Activated T-cell treated with anti-CD3 and anti-CD28 coated beads, Interleukin-2, amount 50 U/mL, for 72 hours (primary cell): Measurements from ENCODE around the gene EPHB2. TPM values are rescaled to one million over a fixed set of nuclear protein-coding genes. Genes with fewer than 3 reads are reported as not detected.

ENCODE experiments used
- ATAC-seq, 2 donors: fragments of 150-1000 bp; cut with Tn5 transposase; replicated peaks in 1 of 2; 2 replicates each; pipeline ENCODE4 v1.10.0; 2021; ENCODE audit warnings: moderate library complexity in 2 of 2, mild to moderate bottlenecking in 1 of 2
- DNase-seq, 2 donors: peaks; one replicate each; pipeline ENCODE4 v3.0.0; 2021 to 2022; ENCODE audit warnings: mixed read lengths in 1 of 2
- H3K27ac Mint-ChIP-seq: one replicate; pipeline ENCODE4 v1.8.0; 2022; ENCODE audit warnings: mild to moderate bottlenecking, moderate library complexity, mixed read lengths
- H3K27me3 Mint-ChIP-seq: one replicate; pipeline ENCODE4 v1.8.0; 2022; ENCODE audit warnings: low read depth, mixed read lengths
- H3K36me3 Mint-ChIP-seq, 2 donors: one replicate each; pipeline ENCODE4 v1.8.0; 2022; ENCODE audit warnings: mixed read lengths in 2 of 2, mild to moderate bottlenecking in 1 of 2; ENCODE audit not compliant: insufficient read depth in 2 of 2
- H3K4me1 Mint-ChIP-seq: one replicate; pipeline ENCODE4 v1.8.0; 2022; ENCODE audit warnings: low read depth, mixed read lengths
- H3K4me3 Mint-ChIP-seq, 2 donors: one replicate each; pipeline ENCODE4 v1.8.0; 2022; ENCODE audit warnings: mild to moderate bottlenecking in 2 of 2, mixed read lengths in 2 of 2, moderate library complexity in 2 of 2
- H3K9me3 Mint-ChIP-seq, 2 donors: one replicate each; pipeline ENCODE4 v1.8.0; 2022; ENCODE audit warnings: mixed read lengths in 2 of 2
- total RNA-seq, 2 donors: library from RNA; stranded (reverse); gene quantifications; one replicate each; pipeline ENCODE4 v1.2.3, GENCODE V29; 2022

EPHB2 gene
- total RNA-seq, 2 donors from 2014 or later = 0.22 TPM; not detected in 1

DNA sequence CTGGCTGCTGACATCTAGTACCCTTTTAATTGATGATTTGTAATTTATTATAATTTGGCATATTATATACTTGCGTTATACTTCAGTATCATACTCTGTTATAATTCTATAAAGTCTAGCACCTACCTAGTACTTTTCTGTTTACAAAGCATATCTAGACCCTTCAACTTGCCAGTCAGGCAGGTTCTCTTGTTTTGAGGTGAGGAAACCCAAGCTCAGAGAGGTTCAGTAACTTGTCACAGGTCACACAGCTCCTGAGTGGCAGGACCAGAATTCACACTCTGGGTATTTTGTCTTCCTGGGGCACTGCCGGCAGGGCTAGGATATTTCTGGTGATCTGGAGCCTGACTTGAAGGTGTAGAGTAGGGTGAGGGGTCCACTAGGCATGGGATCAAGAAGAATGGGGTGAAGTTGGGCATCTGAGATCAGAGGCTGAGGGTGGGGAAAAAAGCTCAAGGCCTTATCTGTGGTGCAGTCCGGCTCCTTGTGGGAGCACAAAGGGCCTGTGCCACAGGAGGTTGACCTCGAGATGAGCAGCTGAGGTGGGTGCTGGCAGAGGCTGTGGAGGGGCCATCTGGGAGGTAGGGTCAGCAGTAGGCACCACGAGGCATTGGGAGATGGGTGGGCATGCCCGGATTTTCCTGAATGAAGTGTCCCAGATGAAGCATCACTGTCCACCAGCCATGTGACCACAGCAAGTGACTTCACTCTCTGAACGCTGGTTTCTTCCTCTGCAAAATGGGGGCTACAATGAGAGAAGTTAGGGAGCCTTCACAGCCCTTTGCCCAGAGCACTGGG lies 102.6 kb downstream of the EPHB2 start:
- Mint-ChIP-seq H3K27me3 (no peaks in the 10 kb centered on the region), H3K4me1 (no peaks in the 10 kb centered on the region), H3K4me3 (no peak overlapping the region), H3K9me3 (no peaks in the 10 kb centered on the region), H3K27ac (no peak overlapping the region), H3K36me3 (no peaks in the 10 kb centered on the region)
- DNase-seq = no peak
- ATAC-seq = no peak

- no peaks in the 10 kb centered on the region for H3K36me3 Mint-ChIP-seq
- no peaks in the 10 kb centered on the region for H3K9me3 Mint-ChIP-seq
- DNase-seq (no peak), ATAC-seq (no peak)
- no peak overlapping the region for H3K27ac Mint-ChIP-seq
- H3K27me3 Mint-ChIP-seq = no peaks in the 10 kb centered on the region
- H3K4me3 Mint-ChIP-seq = no peak overlapping the region
- H3K4me1 Mint-ChIP-seq = no peaks in the 10 kb centered on the region
Measured at GRCh38 chr1:22814176-22815042, 103.8 kb downstream of the EPHB2 start.

- ATAC-seq = no peak
- H3K4me3 Mint-ChIP-seq = no peak overlapping the region
- H3K4me1 Mint-ChIP-seq = no peaks in the 10 kb centered on the region
- no peaks in the 10 kb centered on the region for H3K27me3 Mint-ChIP-seq
- H3K36me3 Mint-ChIP-seq = no peaks in the 10 kb centered on the region
- no peaks in the 10 kb centered on the region for H3K9me3 Mint-ChIP-seq
- DNase-seq = no peak
- no peak overlapping the region for H3K27ac Mint-ChIP-seq
Measured at GRCh38 chr1:22815043-22815365, 104.4 kb downstream of the EPHB2 start.

DNA sequence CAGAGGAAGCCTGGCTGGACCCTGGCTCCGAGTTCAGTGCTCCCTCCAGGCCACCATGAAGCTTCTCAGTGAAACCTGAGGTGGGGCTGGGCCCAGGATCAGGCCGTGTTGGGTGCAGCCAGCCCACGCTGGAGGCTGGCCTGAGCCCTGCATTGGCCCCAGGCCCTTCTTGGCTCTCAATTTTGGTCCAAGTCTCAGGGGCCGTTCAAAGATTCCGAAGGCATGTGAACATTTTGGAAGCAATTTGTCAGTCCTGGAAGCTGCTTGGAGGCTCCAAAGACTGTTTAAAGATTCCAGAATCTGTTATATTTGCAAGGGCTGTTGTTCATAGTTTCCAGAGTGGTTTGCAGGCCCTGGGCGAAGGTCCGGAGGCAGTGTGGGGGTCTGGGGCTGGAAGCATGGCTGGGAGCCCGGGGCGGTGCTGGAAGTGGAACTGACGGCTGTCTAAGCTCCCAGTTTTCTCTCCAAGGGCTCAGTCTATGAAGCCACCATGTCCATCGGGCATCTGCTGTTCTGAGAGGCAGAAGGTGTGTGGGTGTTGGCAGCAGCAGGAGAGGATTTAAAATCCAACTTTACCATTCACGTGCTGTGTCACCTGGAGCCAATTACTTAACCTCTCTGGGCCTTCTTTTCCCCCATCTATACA lies 104.9 kb downstream of the EPHB2 start:
- Mint-ChIP-seq H3K27me3 (no peaks in the 10 kb centered on the region), H3K9me3 (no peaks in the 10 kb centered on the region), H3K36me3 (no peaks in the 10 kb centered on the region), H3K4me3 (no peak overlapping the region), H3K4me1 (no peaks in the 10 kb centered on the region), H3K27ac (no peak overlapping the region)
- DNase-seq (no peak), ATAC-seq (no peak)

- no peak overlapping the region for H3K4me3 Mint-ChIP-seq
- no peaks in the 10 kb centered on the region for H3K27me3 Mint-ChIP-seq
- H3K27ac Mint-ChIP-seq = no peak overlapping the region
- ATAC-seq = no peak
- H3K9me3 Mint-ChIP-seq = no peaks in the 10 kb centered on the region
- no peaks in the 10 kb centered on the region for H3K36me3 Mint-ChIP-seq
- H3K4me1 Mint-ChIP-seq = no peaks in the 10 kb centered on the region
- DNase-seq = no peak
Measured at GRCh38 chr1:22816067-22816775, 105.6 kb downstream of the EPHB2 start.

- H3K4me1 Mint-ChIP-seq = no peaks in the 10 kb centered on the region
- H3K4me3 Mint-ChIP-seq = no peak overlapping the region
- ATAC-seq (no peak), DNase-seq (no peak)
- no peaks in the 10 kb centered on the region for H3K27me3 Mint-ChIP-seq
- H3K36me3 Mint-ChIP-seq = no peaks in the 10 kb centered on the region
- H3K9me3 Mint-ChIP-seq = no peaks in the 10 kb centered on the region
- no peak overlapping the region for H3K27ac Mint-ChIP-seq
Measured at GRCh38 chr1:22816803-22817202, 106.2 kb downstream of the EPHB2 start.

GRCh38 chr1:22817462-22817861 lies 106.8 kb downstream of the EPHB2 start:
- no peaks in the 10 kb centered on the region for H3K27me3 Mint-ChIP-seq
- no peak overlapping the region for H3K27ac Mint-ChIP-seq
- no peaks in the 10 kb centered on the region for H3K4me1 Mint-ChIP-seq
- H3K9me3 Mint-ChIP-seq = no peaks in the 10 kb centered on the region
- no peak overlapping the region for H3K4me3 Mint-ChIP-seq
- H3K36me3 Mint-ChIP-seq = no peaks in the 10 kb centered on the region
- no peak for ATAC-seq
- DNase-seq = no peak

- Mint-ChIP-seq H3K27ac (no peak overlapping the region), H3K27me3 (no peaks in the 10 kb centered on the region), H3K9me3 (no peaks in the 10 kb centered on the region), H3K36me3 (no peaks in the 10 kb centered on the region), H3K4me3 (no peak overlapping the region), H3K4me1 (no peaks in the 10 kb centered on the region)
- no peak for DNase-seq
- ATAC-seq = no peak
Measured at GRCh38 chr1:22818061-22818770, 107.6 kb downstream of the EPHB2 start.

- H3K27me3 Mint-ChIP-seq = no peaks in the 10 kb centered on the region
- ATAC-seq = no peak
- DNase-seq = no peak
- no peak overlapping the region for H3K4me3 Mint-ChIP-seq
- H3K9me3 Mint-ChIP-seq = no peaks in the 10 kb centered on the region
- no peaks in the 10 kb centered on the region for H3K36me3 Mint-ChIP-seq
- no peak overlapping the region for H3K27ac Mint-ChIP-seq
- H3K4me1 Mint-ChIP-seq = no peaks in the 10 kb centered on the region
Measured at GRCh38 chr1:22819361-22819760, 108.7 kb downstream of the EPHB2 start.

- no peaks in the 10 kb centered on the region for H3K36me3 Mint-ChIP-seq
- H3K9me3 Mint-ChIP-seq = no peaks in the 10 kb centered on the region
- no peak overlapping the region for H3K4me3 Mint-ChIP-seq
- no peaks in the 10 kb centered on the region for H3K4me1 Mint-ChIP-seq
- H3K27me3 Mint-ChIP-seq = no peaks in the 10 kb centered on the region
- ATAC-seq (no peak), DNase-seq (no peak)
- no peak overlapping the region for H3K27ac Mint-ChIP-seq
Measured at GRCh38 chr1:22821027-22821426, 110.4 kb downstream of the EPHB2 start.

DNA sequence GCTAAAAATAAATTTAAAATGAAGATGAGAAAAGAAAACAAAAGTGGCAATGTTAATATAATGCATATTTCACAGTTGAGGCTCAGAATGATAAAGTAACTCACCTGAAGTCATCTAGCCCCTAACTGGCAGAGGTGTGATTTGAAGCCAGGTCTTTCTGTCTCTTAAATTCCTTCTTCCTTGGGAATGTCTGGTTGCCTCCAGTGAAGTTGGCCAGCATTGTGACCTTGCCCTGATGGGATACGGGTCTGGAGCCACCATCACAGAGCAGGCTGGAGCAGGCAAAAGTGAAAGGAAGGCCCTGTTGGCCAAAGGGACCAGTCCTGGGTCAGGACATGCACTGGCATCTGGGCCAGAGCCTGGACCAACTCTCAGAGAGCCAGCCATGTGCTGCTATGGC lies 111.7 kb downstream of the EPHB2 start:
- DNase-seq = no peak
- Mint-ChIP-seq H3K4me3 (no peak overlapping the region), H3K36me3 (no peaks in the 10 kb centered on the region), H3K27ac (no peak overlapping the region), H3K9me3 (no peaks in the 10 kb centered on the region), H3K27me3 (no peaks in the 10 kb centered on the region), H3K4me1 (no peaks in the 10 kb centered on the region)
- ATAC-seq = no peak

DNA sequence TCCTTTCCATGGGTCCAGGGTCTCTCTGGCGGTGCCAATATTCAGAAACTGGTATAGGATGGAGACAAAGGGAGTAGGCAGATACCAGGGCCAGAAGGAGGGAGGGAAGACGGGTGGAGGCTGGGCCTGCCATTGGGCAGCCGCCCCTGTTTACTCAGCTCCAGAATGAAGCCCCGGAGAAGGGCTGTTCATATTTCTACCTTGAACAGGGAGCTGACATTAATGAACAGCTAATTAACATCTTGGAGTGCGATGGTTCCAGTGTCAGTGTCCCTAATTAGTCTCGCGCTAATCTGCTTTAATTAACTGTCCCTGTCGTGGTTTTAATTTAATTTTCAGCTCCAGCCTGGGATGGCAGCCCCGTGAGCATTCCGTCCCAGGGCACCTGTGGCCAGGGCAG lies 113.8 kb downstream of the EPHB2 start:
- no peak overlapping the region for H3K4me3 Mint-ChIP-seq
- no peaks in the 10 kb centered on the region for H3K27me3 Mint-ChIP-seq
- H3K36me3 Mint-ChIP-seq = no peaks in the 10 kb centered on the region
- H3K4me1 Mint-ChIP-seq = no peaks in the 10 kb centered on the region
- H3K27ac Mint-ChIP-seq = no peak overlapping the region
- ATAC-seq (no peak), DNase-seq (no peak)
- H3K9me3 Mint-ChIP-seq = no peaks in the 10 kb centered on the region
